Activated T-helper 1 cell treated with anti-CD3 and anti-CD28 coated beads, Interleukin-2, amount 50 U/mL, for 16 hours (primary cell): ENCODE measurements around the gene ABCG2.
"Not testable (repeated sequence)": the region's sequence is repeated elsewhere in the genome, so short reads cannot be mapped to it uniquely, and the experiment has no call there.

Experiments
- DNase-seq, 2 donors: peaks; one replicate each; pipeline ENCODE4 v3.0.0-alpha.2; 2020; ENCODE audit warnings: low read depth in 1 of 2, low spot score in 1 of 2

ABCG2 gene

GRCh38 chr4:88115587-88115986, 42.9 kb downstream of the ABCG2 start:
- DNase-seq, result no peak

- DNase-seq, result no peak
Measured at GRCh38 chr4:88112856-88113255, 45.6 kb downstream of the ABCG2 start.

GRCh38 chr4:88110826-88111225, 47.6 kb downstream of the ABCG2 start:
- DNase-seq, result no peak

GRCh38 chr4:88109123-88109881, 49.1 kb downstream of the ABCG2 start:
- DNase-seq, result no peak

GRCh38 chr4:88108747-88109122, 49.7 kb downstream of the ABCG2 start:
- no peak for DNase-seq

GRCh38 chr4:88108108-88108465, 50.4 kb downstream of the ABCG2 start:
- DNase-seq, result not testable (repeated sequence)

GRCh38 chr4:88107406-88108107, 50.9 kb downstream of the ABCG2 start:
- no peak for DNase-seq

- no peak for DNase-seq
Measured at GRCh38 chr4:88106205-88106604, 52.2 kb downstream of the ABCG2 start.

GRCh38 chr4:88104902-88105610, 53.4 kb downstream of the ABCG2 start:
- DNase-seq, result no peak

- DNase-seq, result no peak
Measured at GRCh38 chr4:88102026-88102425, 56.4 kb downstream of the ABCG2 start.

GRCh38 chr4:88101165-88101564, 57.3 kb downstream of the ABCG2 start:
- DNase-seq, result no peak

- no peak for DNase-seq
Measured at GRCh38 chr4:88098993-88099752, 59.3 kb downstream of the ABCG2 start.

- DNase-seq, result no peak
Measured at GRCh38 chr4:88097781-88098180, 60.7 kb downstream of the ABCG2 start.

GRCh38 chr4:88097301-88097700, 61.1 kb downstream of the ABCG2 start:
- no peak for DNase-seq

- no peak for DNase-seq
Measured at GRCh38 chr4:88093874-88094273, 64.6 kb downstream of the ABCG2 start.

- no peak for DNase-seq
Measured at GRCh38 chr4:88091378-88091777, 67.1 kb downstream of the ABCG2 start.

GRCh38 chr4:88090898-88091297, 67.5 kb downstream of the ABCG2 start:
- DNase-seq, result no peak

- DNase-seq, result no peak
Measured at GRCh38 chr4:88087004-88087403, 71.4 kb downstream of the ABCG2 start.

GRCh38 chr4:88080626-88081025, 77.8 kb downstream of the ABCG2 start:
- no peak for DNase-seq

- DNase-seq, result no peak
Measured at GRCh38 chr4:88078579-88078978, 79.9 kb downstream of the ABCG2 start.

- no peak for DNase-seq
Measured at GRCh38 chr4:88077911-88078524, 80.4 kb downstream of the ABCG2 start.
